Right renal pelvis (tissue), 4 donors: ENCODE results near the gene TBX21. TPM values are rescaled to one million over a fixed set of nuclear protein-coding genes. Genes with fewer than 3 reads are reported as not detected.

ENCODE experiments used
- DNase-seq, 4 donors: peaks; one replicate each; pipeline ENCODE4 v3.0.0-alpha.2; 2013; ENCODE audit warnings: low read depth in 4 of 4, low spot score in 3 of 4, missing footprints in 1 of 4
- polyA plus RNA-seq, 4 donors: library from polyadenylated mRNA; unstranded; fragments of 120-200 nt; gene quantifications; one replicate each; pipeline ENCODE4 v1.2.1, GENCODE V29; 2013; ENCODE audit not compliant: insufficient read length in 4 of 4

Gene TBX21, protein sequence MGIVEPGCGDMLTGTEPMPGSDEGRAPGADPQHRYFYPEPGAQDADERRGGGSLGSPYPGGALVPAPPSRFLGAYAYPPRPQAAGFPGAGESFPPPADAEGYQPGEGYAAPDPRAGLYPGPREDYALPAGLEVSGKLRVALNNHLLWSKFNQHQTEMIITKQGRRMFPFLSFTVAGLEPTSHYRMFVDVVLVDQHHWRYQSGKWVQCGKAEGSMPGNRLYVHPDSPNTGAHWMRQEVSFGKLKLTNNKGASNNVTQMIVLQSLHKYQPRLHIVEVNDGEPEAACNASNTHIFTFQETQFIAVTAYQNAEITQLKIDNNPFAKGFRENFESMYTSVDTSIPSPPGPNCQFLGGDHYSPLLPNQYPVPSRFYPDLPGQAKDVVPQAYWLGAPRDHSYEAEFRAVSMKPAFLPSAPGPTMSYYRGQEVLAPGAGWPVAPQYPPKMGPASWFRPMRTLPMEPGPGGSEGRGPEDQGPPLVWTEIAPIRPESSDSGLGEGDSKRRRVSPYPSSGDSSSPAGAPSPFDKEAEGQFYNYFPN
- polyA plus RNA-seq, result under 1 TPM; 0.05 to 0.37 (median 0.11) TPM

- peak in 1 of 4 donors; percentile 23 for DNase-seq
These were observed at the start of gene TBX21 for GRCh38 chr17:47733047-47733673. TSS of gene TBX21 (plus strand) at chr17:47733236. CDS start at chr17:47733455, 219 bp downstream.

GRCh38 chr17:47684025-47684424 lies 49.0 kb upstream of the TBX21 start:
- DNase-seq, result no peak

GRCh38 chr17:47684535-47685193 lies 48.4 kb upstream of the TBX21 start:
- DNase-seq, result no peak

GRCh38 chr17:47685556-47686275 lies 47.3 kb upstream of the TBX21 start:
- no peak for DNase-seq

- DNase-seq, result no peak
These were observed 46.8 kb upstream of the TBX21 start for GRCh38 chr17:47686276-47686635.

- no peak for DNase-seq
These were observed 46.2 kb upstream of the TBX21 start for GRCh38 chr17:47686664-47687327.

DNA sequence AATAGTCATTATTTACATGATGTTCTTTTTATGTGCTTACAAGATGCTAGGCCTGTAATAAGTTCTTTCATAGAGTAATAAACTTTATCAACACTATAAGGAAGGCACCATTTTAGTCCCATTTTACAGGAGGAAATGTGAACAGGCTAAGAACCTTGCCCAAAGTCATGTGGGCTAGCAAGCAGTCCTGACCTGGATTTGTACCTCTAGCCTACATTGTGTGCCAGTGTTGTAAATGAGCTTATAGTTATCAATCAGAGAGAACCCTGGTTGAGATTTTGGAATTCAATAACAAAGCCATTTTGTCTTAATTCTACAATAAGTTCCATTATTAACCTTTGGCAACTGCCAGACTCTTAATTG lies 45.7 kb upstream of the TBX21 start:
- no peak for DNase-seq

DNA sequence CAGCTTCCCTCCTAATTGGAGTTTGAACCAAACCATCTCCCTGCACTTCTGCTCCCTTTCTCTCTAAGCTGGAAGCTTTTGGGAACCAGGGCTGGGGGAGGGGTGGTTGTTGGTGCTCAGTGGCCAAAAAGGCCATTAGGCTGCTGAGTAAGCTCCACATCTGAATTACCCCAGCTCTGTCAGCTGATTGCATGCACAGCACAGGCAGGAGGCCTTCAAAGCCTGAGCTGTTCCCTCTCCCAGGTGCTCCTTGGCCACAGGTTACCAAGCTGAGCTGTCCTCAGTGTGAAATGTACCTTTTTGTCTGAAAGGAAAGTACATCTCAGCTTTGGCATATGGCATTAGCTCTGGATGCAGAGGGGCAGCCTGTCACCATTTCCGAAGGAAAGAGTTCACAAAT lies 45.3 kb upstream of the TBX21 start:
- no peak for DNase-seq

GRCh38 chr17:47690121-47690520 lies 42.9 kb upstream of the TBX21 start:
- DNase-seq, result no peak

- DNase-seq, result no peak
These were observed 40.7 kb upstream of the TBX21 start for GRCh38 chr17:47692137-47692894.

DNA sequence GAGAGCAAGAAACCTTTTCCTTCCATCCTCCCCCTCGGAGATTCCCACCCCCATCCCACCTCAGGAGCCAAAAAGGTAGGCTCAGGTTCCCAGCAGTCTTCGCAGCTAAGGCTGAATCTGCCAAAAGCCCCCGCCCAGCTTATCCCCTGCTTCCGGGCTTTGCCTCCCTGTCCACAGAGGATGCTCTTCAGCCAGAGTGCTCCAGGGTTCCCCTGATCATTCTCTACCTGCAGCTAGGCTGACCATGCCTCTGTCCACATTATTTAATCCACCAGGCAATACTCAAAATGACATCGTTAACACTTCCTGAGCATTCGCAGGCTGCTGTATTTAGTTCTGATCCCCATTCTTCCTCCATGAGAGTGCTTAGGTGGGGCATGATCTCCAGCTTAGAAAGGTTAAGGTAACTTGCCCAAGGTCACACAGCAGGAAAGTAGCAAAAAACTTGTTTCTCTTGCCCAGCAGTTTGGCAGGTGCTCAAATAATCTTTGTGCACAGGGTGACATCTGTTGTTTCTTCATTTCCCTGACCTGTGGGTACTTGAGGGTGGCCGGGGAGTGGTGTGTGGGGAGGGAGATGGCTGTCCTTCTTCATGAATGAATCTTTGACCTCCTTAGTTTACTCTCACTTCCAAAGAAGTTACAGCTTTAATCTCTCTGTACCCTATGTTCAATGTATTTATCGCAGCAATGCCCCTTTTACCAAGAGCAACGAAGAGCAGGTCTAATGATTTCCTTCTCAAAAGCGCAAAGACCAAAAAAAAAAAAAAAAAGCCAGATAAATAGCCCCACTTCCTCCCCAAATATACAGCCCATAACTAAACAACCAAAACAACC lies 39.9 kb upstream of the TBX21 start:
- DNase-seq, result no peak

GRCh38 chr17:47693731-47694580 lies 39.1 kb upstream of the TBX21 start, which contains the start of gene TBKBP1:
TSS of gene TBKBP1 (plus strand) at chr17:47694161. CDS start at chr17:47696113, 1,952 bp downstream.
- peak; percentile 66 to 79 (median 74) for DNase-seq

- peak in 1 of 4 donors; percentile 45 for DNase-seq
These were observed 38.2 kb upstream of the TBX21 start for GRCh38 chr17:47694581-47695428.

DNA sequence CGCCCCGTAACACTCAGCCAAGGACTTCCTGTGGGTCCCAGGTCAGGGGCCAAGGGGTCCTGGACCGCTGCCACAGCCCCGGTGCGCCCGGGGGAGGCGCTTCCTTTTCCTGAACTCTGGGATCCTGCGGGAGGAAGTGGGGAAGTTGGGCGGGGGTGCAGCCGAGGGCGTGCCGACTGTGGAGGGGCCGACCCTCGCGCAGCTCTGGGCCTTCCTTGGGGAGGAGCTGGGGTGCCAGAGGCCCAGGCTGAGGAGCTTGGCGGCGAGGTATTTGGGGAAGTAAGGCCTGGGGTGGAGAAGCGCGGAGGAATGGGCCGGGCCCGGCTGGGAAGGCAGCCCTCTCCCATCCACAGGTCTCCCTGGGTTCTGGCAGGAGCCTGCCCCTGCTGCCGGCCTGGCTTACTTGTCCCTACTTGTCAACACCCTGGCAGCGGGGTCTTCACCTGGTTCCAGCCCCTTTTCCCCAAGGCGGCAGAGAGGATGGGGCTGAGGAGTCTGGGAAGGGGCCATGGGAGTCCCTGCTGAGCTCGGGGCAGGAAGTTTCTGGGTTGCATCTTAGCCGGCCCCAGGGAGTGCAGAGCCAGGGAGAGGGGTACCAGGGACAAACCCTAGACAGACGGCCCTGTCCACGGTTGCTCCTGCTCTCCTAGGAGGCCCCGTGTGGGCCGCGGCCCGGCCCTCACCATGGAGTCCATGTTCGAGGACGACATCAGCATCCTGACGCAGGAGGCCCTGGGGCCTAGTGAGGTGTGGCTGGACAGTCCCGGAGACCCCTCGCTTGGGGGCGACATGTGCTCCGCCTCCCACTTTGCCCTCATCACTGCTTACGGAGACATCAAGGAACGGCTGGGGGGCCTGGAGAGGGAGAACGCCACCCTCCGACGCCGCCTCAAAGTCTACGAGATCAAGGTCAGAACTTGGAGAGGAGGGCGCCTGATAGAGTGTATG lies 37.3 kb upstream of the TBX21 start:
- no peak for DNase-seq
